H9 (cell line): Measurements from ENCODE around the gene KAZN. TPM values are rescaled to one million over a fixed set of nuclear protein-coding genes. Genes with fewer than 3 reads are reported as not detected.
A peak's percentile ranks its signal among the peaks of the same experiment; 100 is the strongest.

ENCODE experiments used
- DNase-seq: peaks from one replicate; pipeline ENCODE4 v3.0.0-alpha.2; 2017
- H2AFZ ChIP-seq: one replicate; pipeline ENCODE4 v1.6.1; 2013; ENCODE audit warnings: mild to moderate bottlenecking, low read length, control low read depth, moderate library complexity
- H2AK5ac ChIP-seq: 2 replicates; pipeline ENCODE4 v1.6.1; 2013; ENCODE audit warnings: low read length, control low read depth, mixed read lengths; ENCODE audit not compliant: insufficient read length
- H2BK120ac ChIP-seq: one replicate; pipeline ENCODE4 v1.6.1; 2013; ENCODE audit warnings: low read depth, mild to moderate bottlenecking, low read length, control low read depth, inconsistent platforms; ENCODE audit not compliant: poor library complexity, severe bottlenecking
- H2BK12ac ChIP-seq: 2 replicates; pipeline ENCODE4 v1.6.1; 2013; ENCODE audit warnings: low read length, control low read depth, mixed read lengths, low read depth; ENCODE audit not compliant: insufficient read length
- H2BK15ac ChIP-seq: 2 replicates; pipeline ENCODE4 v1.6.1; 2013; ENCODE audit warnings: low read depth, low read length, control low read depth
- H2BK20ac ChIP-seq: one replicate; pipeline ENCODE4 v1.6.1; 2013; ENCODE audit warnings: low read depth, mild to moderate bottlenecking, low read length, control low read depth, inconsistent platforms; ENCODE audit not compliant: poor library complexity, severe bottlenecking
- H2BK5ac ChIP-seq: 2 replicates; pipeline ENCODE4 v1.6.1; 2013; ENCODE audit warnings: low read length, control low read depth, mixed read lengths; ENCODE audit not compliant: insufficient read length
- H3K14ac ChIP-seq: 2 replicates; pipeline ENCODE4 v1.6.1; 2013; ENCODE audit warnings: low read length, control low read depth; ENCODE audit not compliant: insufficient read depth
- H3K18ac ChIP-seq: 2 replicates; pipeline ENCODE4 v1.6.1; 2013; ENCODE audit warnings: low read depth, mild to moderate bottlenecking, mixed read lengths, low read length, control low read depth; ENCODE audit not compliant: insufficient read length
- H3K23ac ChIP-seq: 2 replicates; pipeline ENCODE4 v1.6.1; 2013; ENCODE audit warnings: low read length, control low read depth, mixed read lengths, low read depth; ENCODE audit not compliant: insufficient read length
- H3K23me2 ChIP-seq: 2 replicates; pipeline ENCODE4 v1.6.1; 2013; ENCODE audit warnings: low read depth, mild to moderate bottlenecking, mixed read lengths, low read length, control low read depth; ENCODE audit not compliant: insufficient read length, poor library complexity, severe bottlenecking
- H3K27ac ChIP-seq: 2 replicates; pipeline ENCODE4 v1.5.1; 2013; ENCODE audit warnings: low read length, control low read depth, mixed read lengths, low read depth; ENCODE audit not compliant: insufficient read length
- H3K27me3 ChIP-seq: 2 replicates; pipeline ENCODE4 v1.6.1; 2013; ENCODE audit warnings: low read length, control low read depth, inconsistent platforms; ENCODE audit not compliant: insufficient read depth
- H3K4ac ChIP-seq: 2 replicates; pipeline ENCODE4 v1.6.1; 2013; ENCODE audit warnings: low read depth, mild to moderate bottlenecking, control low read depth, inconsistent platforms, low read length, moderate library complexity
- H3K4me1 ChIP-seq: 2 replicates; pipeline ENCODE4 v1.6.1; 2013; ENCODE audit warnings: low read length, control low read depth, inconsistent platforms; ENCODE audit not compliant: insufficient read depth
- H3K4me2 ChIP-seq: 2 replicates; pipeline ENCODE4 v1.6.1; 2013; ENCODE audit warnings: low read length, control low read depth, mixed read lengths; ENCODE audit not compliant: insufficient read length, insufficient read depth
- H3K56ac ChIP-seq: 2 replicates; pipeline ENCODE4 v1.6.1; 2013; ENCODE audit warnings: low read depth, mild to moderate bottlenecking, mixed read lengths, low read length, control low read depth; ENCODE audit not compliant: insufficient read length
- H3K79me1 ChIP-seq: 2 replicates; pipeline ENCODE4 v1.6.1; 2013; ENCODE audit warnings: low read depth, mild to moderate bottlenecking, moderate library complexity, low read length, control low read depth, inconsistent platforms; ENCODE audit not compliant: insufficient read depth, poor library complexity, severe bottlenecking
- H3K79me2 ChIP-seq: 2 replicates; pipeline ENCODE4 v1.6.1; 2013; ENCODE audit warnings: low read length, control low read depth, inconsistent platforms; ENCODE audit not compliant: insufficient read depth
- H3K9ac ChIP-seq: 2 replicates; pipeline ENCODE4 v1.6.1; 2013; ENCODE audit warnings: low read length, control low read depth, mixed read lengths; ENCODE audit not compliant: insufficient read length; ENCODE audit errors: extremely low read depth
- H3K9me3 ChIP-seq: one replicate; pipeline ENCODE4 v1.6.1; 2013; ENCODE audit warnings: low read depth, low read length, inconsistent platforms; ENCODE audit not compliant: control insufficient read depth
- H3T11ph ChIP-seq: one replicate; pipeline ENCODE4 v1.6.1; 2013; ENCODE audit warnings: mild to moderate bottlenecking, low read length, control low read depth, inconsistent platforms
- H4K20me1 ChIP-seq: one replicate; pipeline ENCODE4 v1.6.1; 2013; ENCODE audit not compliant: control insufficient read depth, insufficient read length, insufficient read depth
- H4K5ac ChIP-seq: 2 replicates; pipeline ENCODE4 v1.6.1; 2013; ENCODE audit warnings: low read depth, mild to moderate bottlenecking, mixed read lengths, low read length, control low read depth; ENCODE audit not compliant: insufficient read length
- H4K8ac ChIP-seq: replicated peaks from 2 replicates; pipeline ENCODE4 v1.6.1; 2013; ENCODE audit warnings: low read length, control low read depth, mixed read lengths, low read depth; ENCODE audit not compliant: insufficient read length
- H4K91ac ChIP-seq: 2 replicates; pipeline ENCODE4 v1.6.1; 2013; ENCODE audit warnings: low read depth, mild to moderate bottlenecking, moderate library complexity, mixed read lengths, low read length, control low read depth; ENCODE audit not compliant: insufficient read length
- H3K27ac Mint-ChIP-seq, 3 experiments: 2 replicates in 2 of 3; 3 replicates in 1 of 3; pipeline ENCODE4 v1.8.0; 2020 to 2021; ENCODE audit warnings: mixed read lengths in 3 of 3, mild to moderate bottlenecking in 1 of 3, moderate library complexity in 1 of 3
- H3K27me3 Mint-ChIP-seq: 2 replicates; pipeline ENCODE4 v1.8.0; 2021; ENCODE audit warnings: low read depth, mild to moderate bottlenecking, moderate library complexity, mixed read lengths
- H3K36me3 Mint-ChIP-seq, 3 experiments: 2 replicates in 2 of 3; 3 replicates in 1 of 3; pipeline ENCODE4 v1.8.0; 2020 to 2021; ENCODE audit warnings: low read depth in 3 of 3, mixed read lengths in 3 of 3; ENCODE audit not compliant: insufficient read depth in 1 of 3
- H3K4me1 Mint-ChIP-seq, 2 experiments: 2 replicates each; pipeline ENCODE4 v1.8.0; 2020; ENCODE audit warnings: mixed read lengths in 2 of 2
- H3K4me3 Mint-ChIP-seq, 2 experiments: 2 replicates in 1 of 2; 3 replicates in 1 of 2; pipeline ENCODE4 v1.8.0; 2020 to 2021; ENCODE audit warnings: mild to moderate bottlenecking in 2 of 2, mixed read lengths in 2 of 2, moderate library complexity in 1 of 2
- H3K9me3 Mint-ChIP-seq, 2 experiments: 2 replicates in 1 of 2; 3 replicates in 1 of 2; pipeline ENCODE4 v1.8.0; 2020; ENCODE audit warnings: mild to moderate bottlenecking in 2 of 2, mixed read lengths in 2 of 2, moderate library complexity in 1 of 2
- CTCF ChIP-seq: fragments of 200-600 bp; sonication (generic); conservative IDR thresholded peaks from 3 replicates; pipeline ENCODE4 v1.8.0; 2021; ENCODE audit warnings: antibody characterized with exemption, mild to moderate bottlenecking
- WGBS: extraction: QIAGEN DNeasy Blood & Tissue Kit; methylation state at CpG from one replicate; pipeline ENCODE4 v1.1.7; 2013; ENCODE audit warnings: missing lambda C conversion rate, low lambda C conversion rate, mixed read lengths; ENCODE audit not compliant: insufficient read length; ENCODE audit errors: extremely low coverage; 5-methylcytosine and 5-hydroxymethylcytosine counted together
- total RNA-seq: library from RNA; stranded (reverse); gene quantifications from 2 replicates; pipeline ENCODE4 v1.2.1, GENCODE V29; 2021

KAZN gene
- total RNA-seq, 1 experiment from 2014 or later: 7.6 TPM

GRCh38 chr1:15153842-15154479, 555.5 kb downstream of the KAZN start:
- Histone ChIP-seq H2BK15ac (no peak overlapping the region), H3K4me2 (peak overlapping the region; percentile 76), H2BK120ac (no peak overlapping the region), H3K23ac (no peak overlapping the region), H2BK12ac (no peak overlapping the region), H3K9ac (no peak overlapping the region), H2AFZ (no peak overlapping the region), H3K9me3 (no peaks in the 10 kb centered on the region), H3T11ph (no peak overlapping the region), H3K27ac (no peak overlapping the region), H4K5ac (no peak overlapping the region), H3K79me1 (no peaks in the 10 kb centered on the region), H2BK5ac (no peak overlapping the region), H3K27me3 (no peaks in the 10 kb centered on the region; the same call in 1 of the 2 replicates), H4K91ac (no peak overlapping the region), H4K20me1 (no peaks in the 10 kb centered on the region), H3K23me2 (peaks cover 21% of the 10 kb centered on the region), H2BK20ac (no peak overlapping the region), H3K4ac (no peak overlapping the region), H3K18ac (no peak overlapping the region), H3K14ac (no peak overlapping the region), H2AK5ac (no peak overlapping the region), H3K79me2 (no peaks in the 10 kb centered on the region), H3K4me1 (no peaks in the 10 kb centered on the region), H3K56ac (no peak overlapping the region), H4K8ac (no peak overlapping the region)
- Mint-ChIP-seq H3K4me3 (peak overlapping the region; percentile 81 to 90), H3K4me1 (peaks cover 37 to 52% of the 10 kb centered on the region in 2 experiments), H3K27me3 (peaks cover 47% of the 10 kb centered on the region), H3K9me3 (peaks cover 0 to 5% of the 10 kb centered on the region in 2 experiments; a peak in 2 of 5 replicates), H3K36me3 (peaks cover 0 to 4% (median 3%) of the 10 kb centered on the region in 3 experiments; a peak in 2 of 7 replicates), H3K27ac (no peak overlapping the region)
- peak; percentile 78 for DNase-seq
- peak; percentile 88 for TF ChIP-seq CTCF
- WGBS: no CpG with 5 or more reads among the region's 74 CpGs
